ENCODE measurements around the gene ABCB8. TPM values are rescaled to one million over a fixed set of nuclear protein-coding genes. Genes with fewer than 3 reads are reported as not detected.

Gene ABCB8
- total RNA-seq, 5 donors from 2014 or later (not counting 1 experiment from before 2014, with no cell fraction given), result 72.4 to 83.0 (median 74.8) TPM

- peaks cover 13% of the 10 kb centered on the region for H3K36me3 Mint-ChIP-seq
- peaks cover 8 to 19% of the 10 kb centered on the region in 2 donors for H3K36me3 ChIP-seq (ENCODE audit: control insufficient read depth in 2 of 2, extremely low read depth in 1 of 2, insufficient read depth in 1 of 2, low read length in 1 of 2)
- H3K9me3 Mint-ChIP-seq, result no peaks in the 10 kb centered on the region
- DNase-seq (no peak), ATAC-seq (replicated peaks in 1 of 4) (no peak)
- H3K27ac Mint-ChIP-seq, result no peak overlapping the region
- H3K27me3 Mint-ChIP-seq, result no peaks in the 10 kb centered on the region
- peaks cover 0 to 10% of the 10 kb centered on the region in 2 experiments for H3K27me3 ChIP-seq (replicated peaks in 1 of 2; ENCODE audit: control insufficient read depth in 2 of 2, extremely low read depth in 1 of 2, insufficient read depth in 2 of 2, low read length in 1 of 2)
- ChIA-PET POLR2A (no interaction called here), CTCF (no interaction called here)
- no peak overlapping the region for H3K4me3 Mint-ChIP-seq
- H3K9me3 ChIP-seq, result no peaks in the 10 kb centered on the region
- peaks cover 0 to 2% (median 0%) of the 10 kb centered on the region in 3 donors for H3K4me1 Mint-ChIP-seq
- peaks cover 0 to 4% of the 10 kb centered on the region in 2 experiments for H3K4me1 ChIP-seq (ENCODE audit: control insufficient read depth in 1 of 2, extremely low read depth in 1 of 2, insufficient read depth in 2 of 2, low read length in 2 of 2)
- 68% methylated on average over 4 of the region's 9 CpGs for WGBS (ENCODE audit: insufficient coverage)
- no peak overlapping the region for H3K4me3 ChIP-seq (ENCODE audit: control insufficient read depth in 1 of 2, extremely low read depth in 1 of 2, low read length in 1 of 2)
- no peak overlapping the region for H3K27ac ChIP-seq (ENCODE audit: low read length)
Observed at GRCh38 chr7:151045967-151046366, 17.7 kb downstream of the ABCB8 start.

GRCh38 chr7:151046603-151047573 is 18.6 kb downstream of the ABCB8 start:
- Mint-ChIP-seq H3K27ac (no peak overlapping the region), H3K4me1 (peaks cover 0 to 4% (median 2%) of the 10 kb centered on the region in 3 donors), H3K9me3 (no peaks in the 10 kb centered on the region), H3K36me3 (peaks cover 7% of the 10 kb centered on the region), H3K4me3 (no peak overlapping the region), H3K27me3 (no peaks in the 10 kb centered on the region)
- no peak for ATAC-seq (replicated peaks in 1 of 4)
- 83% methylated on average over 7 of the region's 14 CpGs for WGBS (ENCODE audit: insufficient coverage)
- CTCF ChIA-PET, result no interaction called here
- no peak for DNase-seq
- Histone ChIP-seq H3K27ac (ENCODE audit: low read length) (no peak overlapping the region), H3K4me3 (ENCODE audit: control insufficient read depth in 1 of 2, extremely low read depth in 1 of 2, low read length in 1 of 2) (no peak overlapping the region), H3K9me3 (no peaks in the 10 kb centered on the region), H3K4me1 (ENCODE audit: control insufficient read depth in 1 of 2, extremely low read depth in 1 of 2, insufficient read depth in 2 of 2, low read length in 2 of 2) (peaks cover 0 to 14% of the 10 kb centered on the region in 2 experiments), H3K36me3 (ENCODE audit: control insufficient read depth in 2 of 2, extremely low read depth in 1 of 2, insufficient read depth in 1 of 2, low read length in 1 of 2) (peaks cover 2 to 15% of the 10 kb centered on the region in 2 donors), H3K27me3 (replicated peaks in 1 of 2; ENCODE audit: control insufficient read depth in 2 of 2, extremely low read depth in 1 of 2, insufficient read depth in 2 of 2, low read length in 1 of 2) (peaks cover 0 to 15% of the 10 kb centered on the region in 2 experiments)
- POLR2A ChIA-PET, result interaction anchor here in 1 of 2 donors (0.6 kb wide), 1 partner anchor 48 kb away, joined by 3 read pairs; no protein-coding TSS in a partner anchor

- no peak within 1 kb of the TSS for H3K4me3 Mint-ChIP-seq
- WGBS (ENCODE audit: insufficient coverage), result 93% methylated on average over 22 of the region's 22 CpGs
- Histone ChIP-seq H3K27me3 (replicated peaks in 1 of 2; ENCODE audit: control insufficient read depth in 2 of 2, extremely low read depth in 1 of 2, insufficient read depth in 2 of 2, low read length in 1 of 2) (peaks cover 0 to 19% of the 10 kb centered on the region in 2 experiments), H3K4me3 (ENCODE audit: control insufficient read depth in 1 of 2, extremely low read depth in 1 of 2, low read length in 1 of 2) (no peak within 1 kb of the TSS), H3K4me1 (ENCODE audit: control insufficient read depth in 1 of 2, extremely low read depth in 1 of 2, insufficient read depth in 2 of 2, low read length in 2 of 2) (peaks cover 0 to 19% of the 10 kb centered on the region in 2 experiments), H3K27ac (ENCODE audit: low read length) (no peak within 1 kb of the TSS), H3K9me3 (no peaks in the 10 kb centered on the region), H3K36me3 (ENCODE audit: control insufficient read depth in 2 of 2, extremely low read depth in 1 of 2, insufficient read depth in 1 of 2, low read length in 1 of 2) (peaks cover 0 to 8% of the 10 kb centered on the region in 2 donors)
- ATAC-seq (replicated peaks in 1 of 4), result no peak
- ChIA-PET CTCF (no interaction called here), POLR2A (no interaction called here)
- no peaks in the 10 kb centered on the region for H3K9me3 Mint-ChIP-seq
- no peak for DNase-seq
- H3K27me3 Mint-ChIP-seq, result peaks cover 0 to 4% of the 10 kb centered on the region in 2 donors
- H3K27ac Mint-ChIP-seq, result no peak within 1 kb of the TSS
- peaks cover 9% of the 10 kb centered on the region for H3K36me3 Mint-ChIP-seq
- peaks cover 8 to 12% (median 9%) of the 10 kb centered on the region in 3 donors for H3K4me1 Mint-ChIP-seq
Observed at GRCh38 chr7:151047976-151048815, 19.9 kb downstream of the ABCB8 start, which contains the start of gene ASIC3. ASIC3 (plus strand) TSS chr7:151048531; CDS start chr7:151048886, 355 bp downstream.

- Histone ChIP-seq H3K27me3 (replicated peaks in 1 of 2; ENCODE audit: control insufficient read depth in 2 of 2, extremely low read depth in 1 of 2, insufficient read depth in 2 of 2, low read length in 1 of 2) (peaks cover 0 to 21% of the 10 kb centered on the region in 2 experiments), H3K4me1 (ENCODE audit: control insufficient read depth in 1 of 2, extremely low read depth in 1 of 2, insufficient read depth in 2 of 2, low read length in 2 of 2) (peaks cover 2 to 24% of the 10 kb centered on the region in 2 experiments), H3K9me3 (no peaks in the 10 kb centered on the region), H3K27ac (ENCODE audit: low read length) (no peak overlapping the region), H3K4me3 (ENCODE audit: control insufficient read depth in 1 of 2, extremely low read depth in 1 of 2, low read length in 1 of 2) (no peak overlapping the region), H3K36me3 (ENCODE audit: control insufficient read depth in 2 of 2, extremely low read depth in 1 of 2, insufficient read depth in 1 of 2, low read length in 1 of 2) (peaks cover 0 to 5% of the 10 kb centered on the region in 2 donors)
- H3K27ac Mint-ChIP-seq, result no peak overlapping the region
- H3K4me1 Mint-ChIP-seq, result peaks cover 9 to 13% (median 10%) of the 10 kb centered on the region in 3 donors
- ChIA-PET CTCF (no interaction called here), POLR2A (no interaction called here)
- peaks cover 9% of the 10 kb centered on the region for H3K36me3 Mint-ChIP-seq
- WGBS (ENCODE audit: insufficient coverage), result 96% methylated on average over 37 of the region's 38 CpGs
- ATAC-seq (replicated peaks in 1 of 4) (no peak), DNase-seq (no peak)
- H3K4me3 Mint-ChIP-seq, result no peak overlapping the region
- no peaks in the 10 kb centered on the region for H3K9me3 Mint-ChIP-seq
- H3K27me3 Mint-ChIP-seq, result peaks cover 0 to 4% of the 10 kb centered on the region in 2 donors
Observed at GRCh38 chr7:151048911-151049463, 20.7 kb downstream of the ABCB8 start.

GRCh38 chr7:151051108-151051507 is 22.9 kb downstream of the ABCB8 start:
- no peaks in the 10 kb centered on the region for H3K9me3 Mint-ChIP-seq
- no peaks in the 10 kb centered on the region for H3K9me3 ChIP-seq
- ATAC-seq (replicated peaks in 1 of 4) (peak; percentile 75 to 94 (median 80)), DNase-seq (peak; percentile 18 to 80 (median 56))
- peaks cover 9 to 13% (median 10%) of the 10 kb centered on the region in 3 donors for H3K4me1 Mint-ChIP-seq
- no peak overlapping the region for H3K27ac Mint-ChIP-seq
- POLR2A ChIA-PET, result interaction anchor here in 1 of 2 donors (0.6 kb wide), 2 partner anchors 34 to 43 kb away, joined by 3 to 4 read pairs; no protein-coding TSS in a partner anchor
- H3K36me3 Mint-ChIP-seq, result peaks cover 8% of the 10 kb centered on the region
- H3K4me1 ChIP-seq (ENCODE audit: control insufficient read depth in 1 of 2, extremely low read depth in 1 of 2, insufficient read depth in 2 of 2, low read length in 2 of 2), result peaks cover 2 to 24% of the 10 kb centered on the region in 2 experiments
- H3K4me3 ChIP-seq (ENCODE audit: control insufficient read depth in 1 of 2, extremely low read depth in 1 of 2, low read length in 1 of 2), result no peak overlapping the region
- H3K27ac ChIP-seq (ENCODE audit: low read length), result no peak overlapping the region
- H3K4me3 Mint-ChIP-seq, result no peak overlapping the region
- 2% methylated on average over 47 of the region's 50 CpGs for WGBS (ENCODE audit: insufficient coverage)
- CTCF ChIA-PET, result interaction anchor here in 1 of 2 donors (0.7 kb wide), 1 partner anchor 67 kb away, joined by 4 read pairs; no protein-coding TSS in a partner anchor
- H3K27me3 Mint-ChIP-seq, result peaks cover 0 to 4% of the 10 kb centered on the region in 2 donors
- H3K36me3 ChIP-seq (ENCODE audit: control insufficient read depth in 2 of 2, extremely low read depth in 1 of 2, insufficient read depth in 1 of 2, low read length in 1 of 2), result no peaks in the 10 kb centered on the region
- peaks cover 0 to 21% of the 10 kb centered on the region in 2 experiments for H3K27me3 ChIP-seq (replicated peaks in 1 of 2; ENCODE audit: control insufficient read depth in 2 of 2, extremely low read depth in 1 of 2, insufficient read depth in 2 of 2, low read length in 1 of 2)
